Measurements from ENCODE around the gene KIF26A. TPM values are rescaled to one million over a fixed set of nuclear protein-coding genes. Genes with fewer than 3 reads are reported as not detected.
A peak's percentile ranks its signal among the peaks of the same experiment; 100 is the strongest.
"Not testable (repeated sequence)": the region's sequence is repeated elsewhere in the genome, so short reads cannot be mapped to it uniquely, and the experiment has no call there.

KIF26A gene
- total RNA-seq, 1 experiment from 2014 or later, result 1.4 TPM

- in situ Hi-C loops (cut with HindIII; ENCODE audit: low pct_unique_long_range_greater_than_20kb, low sequenced_read_pairs), result no loop called here
- peak; percentile 49 for DNase-seq (ENCODE audit: low read depth, low spot score)
Measured at GRCh38 chr14:104224506-104225277, 86.3 kb downstream of the KIF26A start.

- DNase-seq (ENCODE audit: low read depth, low spot score); in situ Hi-C loops (cut with HindIII; ENCODE audit: low pct_unique_long_range_greater_than_20kb, low sequenced_read_pairs): not testable (repeated sequence)
Measured at GRCh38 chr14:104225278-104226190, 87.1 kb downstream of the KIF26A start.

- no peak for DNase-seq (ENCODE audit: low read depth, low spot score)
- in situ Hi-C loops (cut with HindIII; ENCODE audit: low pct_unique_long_range_greater_than_20kb, low sequenced_read_pairs), result no loop called here
Measured at GRCh38 chr14:104226421-104227383, 88.3 kb downstream of the KIF26A start.

- DNase-seq (ENCODE audit: low read depth, low spot score), result no peak
- in situ Hi-C loops (cut with HindIII; ENCODE audit: low pct_unique_long_range_greater_than_20kb, low sequenced_read_pairs), result no loop called here
Measured at GRCh38 chr14:104227806-104228205, 89.4 kb downstream of the KIF26A start.

GRCh38 chr14:104228221-104228620 is 89.8 kb downstream of the KIF26A start:
- no peak for DNase-seq (ENCODE audit: low read depth, low spot score)
- in situ Hi-C loops (cut with HindIII; ENCODE audit: low pct_unique_long_range_greater_than_20kb, low sequenced_read_pairs), result no loop called here

- in situ Hi-C loops (cut with HindIII; ENCODE audit: low pct_unique_long_range_greater_than_20kb, low sequenced_read_pairs), result no loop called here
- no peak for DNase-seq (ENCODE audit: low read depth, low spot score)
Measured at GRCh38 chr14:104228716-104229533, 90.5 kb downstream of the KIF26A start.

- no peak for DNase-seq (ENCODE audit: low read depth, low spot score)
- in situ Hi-C loops (cut with HindIII; ENCODE audit: low pct_unique_long_range_greater_than_20kb, low sequenced_read_pairs), result no loop called here
Measured at GRCh38 chr14:104229534-104230055, 91.2 kb downstream of the KIF26A start.

- no peak for DNase-seq (ENCODE audit: low read depth, low spot score)
- in situ Hi-C loops (cut with HindIII; ENCODE audit: low pct_unique_long_range_greater_than_20kb, low sequenced_read_pairs), result no loop called here
Measured at GRCh38 chr14:104230119-104230815, 91.9 kb downstream of the KIF26A start.

Small RNA genes within 50 kb of the gene (small RNA-seq; reads per million reads assigned to genes)
- 0 to 0.02 reads per million in 2 experiments for gene MIR203A

Other genes with a start within 250 kb of the KIF26A start
- not detected in 2 replicates for gene TDRD9, start 210.1 kb upstream of the KIF26A start, total RNA-seq (2014; rRNA removed; shearing (Covaris generic))
- not detected in 2 replicates for gene RD3L, start 196.1 kb upstream of the KIF26A start, total RNA-seq (2014; rRNA removed; shearing (Covaris generic))
- gene ASPG, start 52.9 kb upstream of the KIF26A start, total RNA-seq (2014; rRNA removed; shearing (Covaris generic)), result 0.29 and 1.3 TPM in 2 replicates